ENCODE data around the gene LSM8. TPM values are rescaled to one million over a fixed set of nuclear protein-coding genes. Genes with fewer than 3 reads are reported as not detected.

The LSM8 gene
- total and polyA plus RNA-seq, 2 donors (not counting 3 experiments of a cell fraction or from before 2014, with no cell fraction given): 26.8 to 34.1 TPM

DNA sequence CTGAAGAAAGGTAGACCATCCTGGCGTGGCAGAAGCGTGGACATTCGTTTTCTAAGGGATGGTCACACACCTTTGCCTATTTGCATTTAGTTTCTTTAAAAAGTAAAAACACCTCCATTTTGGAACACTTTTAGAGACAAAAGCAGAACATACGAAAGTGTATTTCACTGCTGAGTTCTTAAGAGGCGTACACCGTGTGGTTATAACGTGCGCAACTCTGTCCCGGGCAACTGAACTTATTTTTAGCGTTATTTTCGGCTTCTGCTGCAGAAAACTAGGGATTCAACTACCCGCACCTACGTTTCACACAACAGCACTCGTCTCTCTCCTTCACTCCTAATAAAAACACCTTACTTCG lies 557 bp upstream of the LSM8 start:
- Histone ChIP-seq H4K20me1 (replicated peaks; ENCODE audit: control insufficient read depth, extremely low read depth, insufficient read depth, low read length) (no peaks in the 10 kb centered on the region), H3K9me3 (replicated peaks; ENCODE audit: control insufficient read depth, insufficient read depth, low read length) (no peaks in the 10 kb centered on the region), H3K4me1 (ENCODE audit: control insufficient read depth, extremely low read depth, insufficient read depth, low read length) (peaks cover 18% of the 10 kb centered on the region), H3K9me1 (replicated peaks; ENCODE audit: control insufficient read depth, extremely low read depth, insufficient read depth, low read length) (peaks cover 3% of the 10 kb centered on the region), H3K9ac (replicated peaks; ENCODE audit: extremely low read depth, insufficient read depth, low read length) (peak overlapping the region; percentile 98), H3K36me3 (ENCODE audit: control insufficient read depth in 2 of 2, extremely low read depth in 1 of 2, insufficient read depth in 2 of 2, low read length in 2 of 2) (peaks cover 0 to 7% of the 10 kb centered on the region in 2 experiments), H3K27me3 (ENCODE audit: control insufficient read depth in 2 of 2, insufficient read depth in 2 of 2, low read length in 2 of 2) (no peaks in the 10 kb centered on the region), H3K27ac (ENCODE audit: insufficient read depth, low read depth, low read length) (peak overlapping the region; percentile 88), H2AFZ (ENCODE audit: low read depth, low read length) (peak overlapping the region; percentile 77), H3K4me3 (replicated peaks in 1 of 3; ENCODE audit: insufficient read depth in 1 of 3, low read depth in 1 of 3, low read length in 3 of 3) (peak overlapping the region; percentile 69 to 97 (median 89)), H3K79me2 (ENCODE audit: control insufficient read depth, insufficient read depth, low read length) (peaks cover 27% of the 10 kb centered on the region), H3K4me2 (ENCODE audit: insufficient read depth, low read length) (peak overlapping the region; percentile 85)
- TF ChIP-seq GATA2 (IDR thresholded peaks at IDR 0.05; ENCODE audit: insufficient read depth, insufficient read length, low read depth, low read length) (no peak), MYC (IDR thresholded peaks at IDR 0.05; ENCODE audit: low read depth, low read length) (no peak)
- TF ChIP-seq, protein P1, sequence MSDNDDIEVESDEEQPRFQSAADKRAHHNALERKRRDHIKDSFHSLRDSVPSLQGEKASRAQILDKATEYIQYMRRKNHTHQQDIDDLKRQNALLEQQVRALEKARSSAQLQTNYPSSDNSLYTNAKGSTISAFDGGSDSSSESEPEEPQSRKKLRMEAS (IDR thresholded peaks at IDR 0.05; ENCODE audit: insufficient read depth, insufficient read length): no peak
- BruUV-seq (replicated peaks): TSS peak; percentile 96
- dilution Hi-C loops (cut with MboI; ENCODE audit: extremely low pct_ligation_motif_present, low sequenced_read_pairs): no loop called here
- ChIA-PET CTCF (no interaction called here), POLR2A (no interaction called here)
- FAIRE-seq (peak; percentile 12), DNase-seq (ENCODE audit: low read depth, low spot score) (no peak)
- intact Hi-C loops (cut with micrococcal nuclease): loop anchor here (5.0 kb wide), 2 partner anchors 201 to 581 kb away; no protein-coding TSS in a partner anchor

GRCh38 chr7:118184565-118184940 lies 589 bp downstream of the LSM8 start:
- H3K4me1 ChIP-seq (ENCODE audit: control insufficient read depth, extremely low read depth, insufficient read depth, low read length): peaks cover 18% of the 10 kb centered on the region
- DNase-seq (ENCODE audit: low read depth, low spot score) (no peak), FAIRE-seq (no peak)
- H3K79me2 ChIP-seq (ENCODE audit: control insufficient read depth, insufficient read depth, low read length): peaks cover 27% of the 10 kb centered on the region
- CTCF ChIA-PET: interaction anchor here (1.7 kb wide), 1 partner anchor 11 kb away, joined by 8 read pairs; no protein-coding TSS in a partner anchor
- no peaks in the 10 kb centered on the region for H3K27me3 ChIP-seq (ENCODE audit: control insufficient read depth in 2 of 2, insufficient read depth in 2 of 2, low read length in 2 of 2)
- H3K9me1 ChIP-seq (replicated peaks; ENCODE audit: control insufficient read depth, extremely low read depth, insufficient read depth, low read length): peaks cover 3% of the 10 kb centered on the region
- TF ChIP-seq JUN (IDR thresholded peaks at IDR 0.05; ENCODE audit: borderline replicate concordance, insufficient read depth, insufficient read length, low read depth): no peak
- no peak for TF ChIP-seq EZH2 (IDR thresholded peaks at IDR 0.05; ENCODE audit: borderline replicate concordance, low read depth, low read length, severe bottlenecking)
- TF ChIP-seq FOS (IDR thresholded peaks at IDR 0.05; ENCODE audit: borderline replicate concordance, insufficient read depth, low read length): no peak
- no peak for TF ChIP-seq POLR2A (IDR thresholded peaks at IDR 0.05; ENCODE audit: low read depth, low read length)
- TF ChIP-seq, protein P1 (IDR thresholded peaks at IDR 0.05; ENCODE audit: insufficient read depth, insufficient read length): no peak
- no peak for TF ChIP-seq CTCF (IDR thresholded peaks at IDR 0.05; ENCODE audit: extremely low read depth in 1 of 2, insufficient read depth in 1 of 2, low read depth in 1 of 2, low read length in 2 of 2)
- no peak for TF ChIP-seq POLR2AphosphoS5 (IDR thresholded peaks at IDR 0.05; ENCODE audit: insufficient read depth, low read depth, low read length)
- TF ChIP-seq MYC (IDR thresholded peaks at IDR 0.05; ENCODE audit: low read depth, low read length): no peak
- TF ChIP-seq GATA2 (IDR thresholded peaks at IDR 0.05; ENCODE audit: insufficient read depth, insufficient read length, low read depth, low read length): no peak
- POLR2A ChIA-PET: no interaction called here
- no peaks in the 10 kb centered on the region for H4K20me1 ChIP-seq (replicated peaks; ENCODE audit: control insufficient read depth, extremely low read depth, insufficient read depth, low read length)
- no TSS peak for BruUV-seq (replicated peaks)
- peak overlapping the region; percentile 69 to 97 (median 89) for H3K4me3 ChIP-seq (replicated peaks in 1 of 3; ENCODE audit: insufficient read depth in 1 of 3, low read depth in 1 of 3, low read length in 3 of 3)
- peak overlapping the region; percentile 98 for H3K9ac ChIP-seq (replicated peaks; ENCODE audit: extremely low read depth, insufficient read depth, low read length)
- H3K27ac ChIP-seq (ENCODE audit: insufficient read depth, low read depth, low read length): peak overlapping the region; percentile 88
- H3K9me3 ChIP-seq (replicated peaks; ENCODE audit: control insufficient read depth, insufficient read depth, low read length): no peaks in the 10 kb centered on the region
- dilution Hi-C loops (cut with MboI; ENCODE audit: extremely low pct_ligation_motif_present, low sequenced_read_pairs): no loop called here
- peak overlapping the region; percentile 99 for H3K4me2 ChIP-seq (ENCODE audit: insufficient read depth, low read length)
- intact Hi-C loops (cut with micrococcal nuclease): loop anchor here (1.0 to 5.0 kb wide), 3 partner anchors 30 to 582 kb away; no protein-coding TSS in a partner anchor
- peaks cover 0 to 7% of the 10 kb centered on the region in 2 experiments for H3K36me3 ChIP-seq (ENCODE audit: control insufficient read depth in 2 of 2, extremely low read depth in 1 of 2, insufficient read depth in 2 of 2, low read length in 2 of 2)
- peak overlapping the region; percentile 75 for H2AFZ ChIP-seq (ENCODE audit: low read depth, low read length)
